HAP-1 (cell line): Measurements from ENCODE around the gene PEAK1.
A peak's percentile ranks its signal among the peaks of the same experiment; 100 is the strongest.

Experiments used
- DNase-seq, 2 experiments: peaks; one replicate each; pipeline ENCODE4 v3.0.0-alpha.2; 2016 to 2020; ENCODE audit warnings: low spot score in 2 of 2
- H3K27me3 ChIP-seq: fragments of 250-450 bp; sonication (Bioruptor Pico); 2 replicates; pipeline ENCODE4 v1.5.1; 2020; ENCODE audit warnings: low read depth, mild to moderate bottlenecking, moderate library complexity
- H3K36me3 ChIP-seq: fragments of 250-450 bp; sonication (Bioruptor Pico); replicated peaks from 2 replicates; pipeline ENCODE4 v1.5.1; 2020; ENCODE audit warnings: mild to moderate bottlenecking
- H3K4me1 ChIP-seq: fragments of 250-450 bp; sonication (Bioruptor Pico); 2 replicates; pipeline ENCODE4 v1.5.1; 2020; ENCODE audit warnings: mild to moderate bottlenecking
- H3K4me3 ChIP-seq: fragments of 250-450 bp; sonication (Bioruptor Pico); 2 replicates; pipeline ENCODE4 v1.5.1; 2020; ENCODE audit warnings: mild to moderate bottlenecking, moderate library complexity
- H3K9me3 ChIP-seq: fragments of 250-450 bp; sonication (Bioruptor Pico); 2 replicates; pipeline ENCODE4 v1.5.1; 2020; ENCODE audit warnings: mild to moderate bottlenecking, moderate library complexity
- in situ Hi-C: fragments of 300-500 bp; cut with MboI; formaldehyde crosslinking; loops from 3 replicates; pipeline ENCODE4 v1.14.3; 2020; ENCODE audit warnings: low sequenced_read_pairs, inconsistent platforms, mixed read lengths

The PEAK1 gene

GRCh38 chr15:77224352-77224751, 195.6 kb downstream of the PEAK1 start:
- Histone ChIP-seq H3K4me3 (no peak overlapping the region), H3K4me1 (peaks cover 12% of the 10 kb centered on the region), H3K36me3 (no peaks in the 10 kb centered on the region), H3K27me3 (no peaks in the 10 kb centered on the region), H3K9me3 (no peaks in the 10 kb centered on the region)
- DNase-seq, result peak in 1 of 2 experiments; percentile 78
- in situ Hi-C loops, result no loop called here

GRCh38 chr15:77221708-77222107, 198.2 kb downstream of the PEAK1 start:
- Histone ChIP-seq H3K9me3 (no peaks in the 10 kb centered on the region), H3K4me1 (peaks cover 12% of the 10 kb centered on the region), H3K36me3 (no peaks in the 10 kb centered on the region), H3K4me3 (no peak overlapping the region), H3K27me3 (no peaks in the 10 kb centered on the region)
- no peak for DNase-seq
- in situ Hi-C loops, result no loop called here

GRCh38 chr15:77221174-77221573, 198.7 kb downstream of the PEAK1 start:
- Histone ChIP-seq H3K36me3 (no peaks in the 10 kb centered on the region), H3K4me3 (no peak overlapping the region), H3K9me3 (no peaks in the 10 kb centered on the region), H3K4me1 (peaks cover 12% of the 10 kb centered on the region), H3K27me3 (no peaks in the 10 kb centered on the region)
- DNase-seq, result no peak
- in situ Hi-C loops, result no loop called here

- in situ Hi-C loops, result no loop called here
- no peaks in the 10 kb centered on the region for H3K9me3 ChIP-seq
Measured at GRCh38 chr15:77219841-77220240, 200.1 kb downstream of the PEAK1 start.

GRCh38 chr15:77209221-77209620, 210.7 kb downstream of the PEAK1 start:
- Histone ChIP-seq H3K4me1 (no peaks in the 10 kb centered on the region), H3K36me3 (no peaks in the 10 kb centered on the region), H3K27me3 (no peaks in the 10 kb centered on the region), H3K9me3 (no peaks in the 10 kb centered on the region; the same call in 1 of the 2 replicates), H3K4me3 (no peak overlapping the region)
- in situ Hi-C loops, result no loop called here
- no peak for DNase-seq

More at GRCh38 chr15:77219841-77220240, 200.1 kb downstream of the PEAK1 start:
- Histone ChIP-seq H3K4me1 (peaks cover 10% of the 10 kb centered on the region), H3K27me3 (no peaks in the 10 kb centered on the region), H3K36me3 (no peaks in the 10 kb centered on the region; the same call in 1 of the 2 replicates), H3K4me3 (no peak overlapping the region)
- DNase-seq, result no peak

- no peaks in the 10 kb centered on the region; the same call in 1 of the 2 replicates for H3K9me3 ChIP-seq
- H3K4me3 ChIP-seq, result no peak overlapping the region
- no peaks in the 10 kb centered on the region for H3K36me3 ChIP-seq
- in situ Hi-C loops, result no loop called here
- no peaks in the 10 kb centered on the region for H3K27me3 ChIP-seq
- no peak for DNase-seq
- no peaks in the 10 kb centered on the region for H3K4me1 ChIP-seq
Measured at GRCh38 chr15:77208241-77208640, 211.7 kb downstream of the PEAK1 start.

GRCh38 chr15:77201665-77202064, 218.2 kb downstream of the PEAK1 start:
- no peaks in the 10 kb centered on the region for H3K36me3 ChIP-seq
- in situ Hi-C loops, result no loop called here
- DNase-seq, result no peak

GRCh38 chr15:77196381-77196780, 223.5 kb downstream of the PEAK1 start:
- no peaks in the 10 kb centered on the region for H3K36me3 ChIP-seq
- in situ Hi-C loops, result no loop called here

More at GRCh38 chr15:77201665-77202064, 218.2 kb downstream of the PEAK1 start:
- no peaks in the 10 kb centered on the region for H3K4me1 ChIP-seq
- H3K9me3 ChIP-seq, result no peaks in the 10 kb centered on the region
- no peak overlapping the region for H3K4me3 ChIP-seq
- no peaks in the 10 kb centered on the region for H3K27me3 ChIP-seq

GRCh38 chr15:77195586-77195985, 224.3 kb downstream of the PEAK1 start:
- in situ Hi-C loops, result no loop called here
- no peak for DNase-seq
- Histone ChIP-seq H3K9me3 (no peaks in the 10 kb centered on the region), H3K36me3 (no peaks in the 10 kb centered on the region), H3K4me3 (no peak overlapping the region), H3K4me1 (no peaks in the 10 kb centered on the region), H3K27me3 (no peaks in the 10 kb centered on the region)

More at GRCh38 chr15:77196381-77196780, 223.5 kb downstream of the PEAK1 start:
- Histone ChIP-seq H3K9me3 (no peaks in the 10 kb centered on the region), H3K4me1 (no peaks in the 10 kb centered on the region), H3K27me3 (no peaks in the 10 kb centered on the region), H3K4me3 (no peak overlapping the region)
- no peak for DNase-seq

GRCh38 chr15:77192451-77192850, 227.5 kb downstream of the PEAK1 start:
- in situ Hi-C loops, result no loop called here
- Histone ChIP-seq H3K36me3 (no peaks in the 10 kb centered on the region), H3K9me3 (no peaks in the 10 kb centered on the region), H3K4me3 (no peak overlapping the region), H3K27me3 (no peaks in the 10 kb centered on the region), H3K4me1 (peaks cover 3% of the 10 kb centered on the region)
- DNase-seq, result no peak

GRCh38 chr15:77191230-77191834, 228.6 kb downstream of the PEAK1 start:
- Histone ChIP-seq H3K9me3 (no peaks in the 10 kb centered on the region), H3K4me3 (no peak overlapping the region), H3K27me3 (no peaks in the 10 kb centered on the region), H3K36me3 (no peaks in the 10 kb centered on the region), H3K4me1 (peaks cover 14% of the 10 kb centered on the region)
- DNase-seq, result no peak
- in situ Hi-C loops, result no loop called here

- H3K27me3 ChIP-seq, result no peaks in the 10 kb centered on the region
- peaks cover 23% of the 10 kb centered on the region for H3K4me1 ChIP-seq
- no peak overlapping the region for H3K4me3 ChIP-seq
- no peak for DNase-seq
- H3K9me3 ChIP-seq, result no peaks in the 10 kb centered on the region
- H3K36me3 ChIP-seq, result no peaks in the 10 kb centered on the region
- in situ Hi-C loops, result no loop called here
Measured at GRCh38 chr15:77187751-77188464, 232.0 kb downstream of the PEAK1 start.

GRCh38 chr15:77186594-77187011, 233.3 kb downstream of the PEAK1 start:
- Histone ChIP-seq H3K4me3 (no peak overlapping the region), H3K4me1 (peaks cover 33% of the 10 kb centered on the region), H3K27me3 (no peaks in the 10 kb centered on the region), H3K9me3 (no peaks in the 10 kb centered on the region), H3K36me3 (no peaks in the 10 kb centered on the region)
- DNase-seq, result peak; percentile 36 to 38
- in situ Hi-C loops, result no loop called here

GRCh38 chr15:77185242-77185785, 234.6 kb downstream of the PEAK1 start:
- no peaks in the 10 kb centered on the region for H3K27me3 ChIP-seq
- peaks cover 33% of the 10 kb centered on the region for H3K4me1 ChIP-seq
- H3K4me3 ChIP-seq, result no peak overlapping the region
- in situ Hi-C loops, result no loop called here
- no peaks in the 10 kb centered on the region for H3K9me3 ChIP-seq
- no peak for DNase-seq
- H3K36me3 ChIP-seq, result no peaks in the 10 kb centered on the region
